SIG-M5 treated with dmso at 0.1 percent for 504 hours (cell line): ENCODE results near the gene PES1.
"Not testable (repeated sequence)": the region's sequence is repeated elsewhere in the genome, so short reads cannot be mapped to it uniquely, and the experiment has no call there.

Experiments
- DNase-seq: peaks from one replicate; lab custom pipeline; 2025; ENCODE audit not compliant: unreplicated experiment; lab: John Stamatoyannopoulos, UW

Gene PES1

GRCh38 chr22:30556388-30556787, 35.3 kb downstream of the PES1 start:
- no peak for DNase-seq

- no peak for DNase-seq
These were observed 36.2 kb downstream of the PES1 start for GRCh38 chr22:30555282-30556210.

- no peak for DNase-seq
These were observed 37.7 kb downstream of the PES1 start for GRCh38 chr22:30553971-30554370.

GRCh38 chr22:30552719-30553118, 39.0 kb downstream of the PES1 start:
- DNase-seq = no peak

- DNase-seq = not testable (repeated sequence)
These were observed 39.9 kb downstream of the PES1 start for GRCh38 chr22:30551813-30552212.

GRCh38 chr22:30547188-30547587, 44.5 kb downstream of the PES1 start:
- DNase-seq = no peak

- DNase-seq = no peak
These were observed 45.1 kb downstream of the PES1 start, which contains the start of gene SEC14L6 for GRCh38 chr22:30546616-30547015. Gene SEC14L6 (minus strand): TSS chr22:30546741. CDS start chr22:30546682, 59 bp downstream.

DNA sequence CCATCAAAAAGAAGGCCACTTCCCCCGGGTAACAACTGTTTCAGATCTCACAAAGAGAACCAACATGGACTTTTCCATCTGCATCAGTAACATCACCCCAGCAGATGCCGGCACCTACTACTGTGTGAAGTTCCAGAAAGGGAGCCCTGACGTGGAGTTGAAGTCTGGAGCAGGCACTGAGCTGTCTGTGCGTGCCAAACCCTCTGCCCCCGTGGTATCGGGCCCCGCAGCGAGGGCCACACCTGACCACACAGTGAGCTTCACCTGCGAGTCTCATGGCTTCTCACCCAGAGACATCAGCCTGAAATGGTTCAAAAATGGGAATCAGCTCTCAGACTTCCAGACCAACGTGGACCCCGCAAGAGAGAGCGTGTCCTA, 48.9 kb downstream of the PES1 start:
- DNase-seq = no peak

GRCh38 chr22:30541961-30542810, 49.5 kb downstream of the PES1 start:
- no peak for DNase-seq

GRCh38 chr22:30541511-30541910, 50.2 kb downstream of the PES1 start:
- not testable (repeated sequence) for DNase-seq

- DNase-seq = no peak
These were observed 52.3 kb downstream of the PES1 start for GRCh38 chr22:30539368-30539767.

- DNase-seq = no peak
These were observed 53.4 kb downstream of the PES1 start for GRCh38 chr22:30538280-30538679.

- DNase-seq = no peak
These were observed 54.5 kb downstream of the PES1 start for GRCh38 chr22:30537083-30537731.

- DNase-seq = no peak
These were observed 56.5 kb downstream of the PES1 start for GRCh38 chr22:30535182-30535581.

DNA sequence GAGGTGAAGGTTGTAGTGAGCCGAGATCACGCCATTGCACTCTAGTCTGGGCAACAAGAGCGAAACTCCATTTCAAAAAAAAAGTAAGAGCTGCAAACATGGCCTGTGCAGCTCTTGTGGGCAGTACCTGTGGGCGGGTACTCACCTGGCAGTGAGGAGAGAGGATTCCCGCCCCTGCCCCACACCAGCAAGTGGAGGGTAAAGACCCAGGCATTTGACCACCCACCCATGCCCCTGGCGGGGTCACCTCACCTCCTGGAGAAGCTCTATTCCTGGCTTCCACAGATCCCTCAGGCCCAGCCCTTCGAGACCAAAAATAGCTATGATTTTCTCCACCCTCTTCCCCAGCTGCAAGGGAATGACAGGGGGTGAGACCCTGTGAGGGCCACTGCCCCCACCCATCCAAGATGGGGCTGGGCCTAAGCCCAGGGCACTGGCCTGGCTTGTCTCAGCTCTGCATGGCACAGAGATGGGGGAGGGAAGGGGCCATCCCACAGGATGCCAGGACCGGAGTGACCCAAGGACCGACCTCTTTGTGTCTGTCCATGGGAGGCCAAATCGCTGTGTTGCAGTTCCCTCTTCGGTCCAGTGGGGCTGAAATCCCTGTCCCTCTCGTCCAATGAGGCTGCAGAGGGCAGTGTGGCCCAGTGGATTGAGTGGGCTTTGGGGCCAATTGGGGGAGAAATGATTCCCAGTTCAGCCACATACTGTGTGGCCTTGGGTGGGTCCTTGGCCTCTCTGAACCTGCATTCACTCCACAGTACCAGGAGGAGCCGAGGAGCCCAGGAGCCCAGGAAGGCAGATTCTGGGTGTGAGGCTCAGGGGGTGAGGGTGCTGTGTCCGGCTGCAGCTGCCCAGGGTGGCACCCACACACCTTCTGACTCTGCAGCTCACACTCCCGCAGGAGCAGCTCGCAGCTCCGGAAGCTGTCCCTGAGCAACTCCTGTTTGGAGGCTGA, 59.8 kb downstream of the PES1 start:
- DNase-seq = no peak

- DNase-seq = no peak
These were observed 65.1 kb downstream of the PES1 start for GRCh38 chr22:30526656-30527055.
